ENCODE results near the gene UBE2V1.

The UBE2V1 gene

GRCh38 chr20:50061151-50062005 is 51.6 kb downstream of the UBE2V1 start:
- no peak for DNase-seq

- no peak for DNase-seq
These were observed 54.1 kb downstream of the UBE2V1 start for GRCh38 chr20:50058662-50059402.

- no peak for DNase-seq
These were observed 55.3 kb downstream of the UBE2V1 start for GRCh38 chr20:50057714-50058053.

GRCh38 chr20:50056951-50057713 is 55.8 kb downstream of the UBE2V1 start:
- no peak for DNase-seq

GRCh38 chr20:50056408-50056926 is 56.5 kb downstream of the UBE2V1 start:
- DNase-seq, result no peak

GRCh38 chr20:50055524-50056083 is 57.3 kb downstream of the UBE2V1 start:
- no peak for DNase-seq

- DNase-seq, result no peak
These were observed 58.1 kb downstream of the UBE2V1 start for GRCh38 chr20:50054626-50055511.

- DNase-seq, result no peak
These were observed 58.8 kb downstream of the UBE2V1 start for GRCh38 chr20:50054231-50054547.

- no peak for DNase-seq
These were observed 59.4 kb downstream of the UBE2V1 start for GRCh38 chr20:50053362-50054230.

GRCh38 chr20:50052550-50053361 is 60.2 kb downstream of the UBE2V1 start:
- DNase-seq, result no peak

- DNase-seq, result no peak
These were observed 62.2 kb downstream of the UBE2V1 start for GRCh38 chr20:50050660-50051308.

- no peak for DNase-seq
These were observed 62.7 kb downstream of the UBE2V1 start for GRCh38 chr20:50050214-50050613.

- no peak for DNase-seq
These were observed 63.4 kb downstream of the UBE2V1 start for GRCh38 chr20:50049442-50050026.

GRCh38 chr20:50048420-50049166 is 64.4 kb downstream of the UBE2V1 start:
- DNase-seq, result no peak

GRCh38 chr20:50044353-50044960 is 68.5 kb downstream of the UBE2V1 start:
- DNase-seq, result no peak

GRCh38 chr20:50043573-50044352 is 69.2 kb downstream of the UBE2V1 start:
- no peak for DNase-seq
